NOMO-1 treated with dmso at 0.1 percent for 144 hours (cell line): Measurements from ENCODE around the gene DNAJC5.
"Not testable (repeated sequence)": the region's sequence is repeated elsewhere in the genome, so short reads cannot be mapped to it uniquely, and the experiment has no call there.

Experiments used
- DNase-seq: peaks from one replicate; lab custom pipeline; 2025; ENCODE audit not compliant: unreplicated experiment; lab: John Stamatoyannopoulos, UW

DNAJC5 gene

DNA sequence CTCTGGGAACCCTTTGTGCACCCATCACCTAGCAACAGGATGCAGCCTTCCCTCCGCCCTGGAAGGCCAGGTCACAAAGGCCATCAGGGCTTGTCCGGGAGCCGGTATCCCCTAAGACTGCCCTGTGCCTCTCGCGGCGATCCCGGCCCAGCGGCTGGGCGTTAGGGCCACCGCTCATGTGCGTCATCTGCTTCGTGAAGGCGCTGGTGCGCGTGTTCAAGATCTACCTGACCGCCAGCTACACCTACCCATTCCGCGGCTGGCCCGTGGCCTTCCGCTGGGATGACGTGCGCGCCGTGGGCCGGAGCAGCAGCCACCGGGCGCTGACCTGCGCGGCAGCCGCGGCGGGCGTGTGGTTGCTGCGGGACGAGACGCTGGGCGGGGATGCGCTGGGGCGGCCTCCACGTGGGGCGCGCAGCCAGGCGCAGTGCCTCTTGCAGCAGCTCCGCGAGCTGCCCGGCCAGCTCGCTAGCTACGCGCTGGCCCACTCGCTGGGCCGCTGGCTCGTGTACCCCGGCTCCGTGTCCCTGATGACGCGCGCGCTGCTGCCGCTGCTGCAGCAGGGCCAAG is 33.5 kb upstream of the DNAJC5 start, which contains the start of gene ABHD16B:
Gene ABHD16B, plus strand, starts transcription at position 134 of the 570 bp plus-strand sequence. Its CDS starts 43 bp downstream, at position 177.
- no peak for DNase-seq

DNA sequence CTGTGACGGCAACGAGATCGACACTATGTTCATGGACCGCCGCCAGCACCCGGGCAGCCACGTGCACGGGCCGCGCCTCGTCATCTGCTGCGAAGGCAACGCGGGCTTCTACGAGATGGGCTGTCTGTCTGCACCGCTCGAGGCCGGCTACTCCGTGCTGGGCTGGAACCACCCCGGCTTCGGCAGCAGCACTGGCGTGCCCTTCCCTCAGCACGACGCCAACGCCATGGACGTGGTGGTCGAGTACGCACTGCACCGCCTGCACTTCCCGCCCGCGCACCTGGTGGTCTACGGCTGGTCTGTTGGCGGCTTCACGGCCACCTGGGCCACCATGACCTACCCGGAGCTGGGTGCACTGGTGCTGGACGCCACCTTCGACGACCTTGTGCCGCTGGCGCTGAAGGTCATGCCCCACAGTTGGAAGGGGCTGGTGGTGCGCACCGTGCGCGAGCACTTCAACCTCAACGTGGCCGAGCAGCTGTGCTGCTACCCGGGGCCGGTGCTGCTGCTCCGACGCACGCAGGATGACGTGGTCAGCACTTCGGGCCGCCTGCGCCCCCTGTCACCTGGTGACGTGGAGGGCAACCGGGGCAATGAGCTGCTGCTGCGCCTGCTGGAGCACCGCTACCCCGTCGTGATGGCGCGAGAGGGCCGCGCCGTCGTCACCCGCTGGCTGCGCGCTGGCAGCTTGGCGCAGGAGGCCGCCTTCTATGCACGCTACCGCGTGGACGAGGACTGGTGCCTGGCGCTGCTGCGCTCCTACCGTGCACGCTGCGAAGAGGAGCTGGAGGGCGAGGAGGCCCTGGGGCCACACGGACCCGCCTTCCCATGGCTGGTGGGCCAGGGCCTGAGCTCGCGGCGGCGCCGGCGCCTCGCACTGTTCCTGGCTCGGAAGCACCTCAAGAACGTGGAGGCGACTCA is 32.7 kb upstream of the DNAJC5 start:
- no peak for DNase-seq

DNA sequence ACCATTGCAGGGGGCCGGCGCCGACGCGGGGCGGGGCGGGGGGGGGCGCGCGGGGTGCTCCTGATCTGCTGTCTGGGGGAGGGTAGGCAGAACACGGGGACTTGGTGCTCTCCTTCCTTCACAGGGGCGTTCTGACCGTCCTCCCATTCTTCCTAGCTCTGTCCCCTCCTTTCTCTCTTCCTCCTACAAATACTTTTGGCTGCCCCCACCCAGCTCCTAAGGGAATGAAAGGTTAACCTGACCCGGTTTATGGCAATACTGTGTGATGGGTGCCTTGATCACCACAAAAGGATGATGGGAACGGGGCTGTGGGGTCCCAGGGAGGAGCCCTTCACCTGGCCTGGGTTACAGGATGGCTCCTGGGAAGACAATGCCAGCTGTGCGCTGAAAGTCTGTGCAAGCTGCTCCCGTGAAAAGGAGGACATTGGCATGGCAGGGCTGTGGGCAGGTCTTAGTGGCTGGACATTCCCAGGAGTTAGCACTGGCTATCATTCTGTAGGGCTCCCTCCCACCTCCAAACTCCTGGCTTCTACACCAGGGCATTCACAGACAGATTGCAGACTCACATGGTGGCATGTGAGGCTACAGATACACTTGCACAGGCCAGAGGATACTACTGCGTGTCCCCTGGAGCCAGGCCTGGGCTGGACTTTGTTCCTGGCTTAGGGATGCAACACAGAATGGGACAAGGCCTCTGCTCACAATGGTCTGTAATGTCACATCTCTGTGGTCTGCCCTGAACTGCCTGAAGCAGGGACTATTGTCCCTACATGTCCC is 31.7 kb upstream of the DNAJC5 start:
- DNase-seq: no peak

DNA sequence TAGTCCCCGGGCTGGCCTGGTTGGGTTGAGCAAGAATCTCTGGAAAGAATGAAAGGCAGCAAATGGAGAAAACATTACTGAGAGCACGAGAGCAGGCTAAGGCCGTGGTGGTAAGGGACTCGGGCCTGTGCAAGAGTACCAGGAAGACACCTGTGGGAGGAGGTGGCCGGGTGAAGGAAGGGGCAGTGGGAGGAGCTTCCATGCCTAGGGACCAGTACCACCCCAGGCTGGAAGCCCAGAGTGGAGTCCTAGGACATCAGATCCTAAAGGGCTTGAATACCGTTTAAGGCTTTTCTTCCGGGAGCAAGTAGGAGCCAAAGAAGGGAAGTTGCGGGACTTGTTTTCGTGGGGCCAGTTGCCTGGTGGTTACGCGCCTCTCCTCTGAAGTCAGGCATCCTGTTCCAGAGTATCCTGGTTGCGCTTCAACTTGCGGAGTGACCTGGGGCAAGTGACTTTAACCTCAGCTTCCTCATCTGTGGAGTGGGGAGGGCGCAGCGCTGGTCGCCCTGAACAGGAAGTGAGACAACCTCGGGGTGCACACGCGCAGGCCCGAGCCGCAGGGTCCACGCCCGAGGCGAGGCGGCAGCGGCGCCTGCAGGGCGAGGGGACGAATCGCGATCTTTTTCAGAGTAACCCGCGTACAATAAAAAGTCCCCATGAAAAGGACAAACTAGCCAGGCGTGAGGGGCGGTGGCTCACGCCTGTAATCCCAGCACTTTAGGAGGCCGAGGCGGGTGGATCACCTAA is 31.0 kb upstream of the DNAJC5 start:
- DNase-seq: peak; percentile 98

DNA sequence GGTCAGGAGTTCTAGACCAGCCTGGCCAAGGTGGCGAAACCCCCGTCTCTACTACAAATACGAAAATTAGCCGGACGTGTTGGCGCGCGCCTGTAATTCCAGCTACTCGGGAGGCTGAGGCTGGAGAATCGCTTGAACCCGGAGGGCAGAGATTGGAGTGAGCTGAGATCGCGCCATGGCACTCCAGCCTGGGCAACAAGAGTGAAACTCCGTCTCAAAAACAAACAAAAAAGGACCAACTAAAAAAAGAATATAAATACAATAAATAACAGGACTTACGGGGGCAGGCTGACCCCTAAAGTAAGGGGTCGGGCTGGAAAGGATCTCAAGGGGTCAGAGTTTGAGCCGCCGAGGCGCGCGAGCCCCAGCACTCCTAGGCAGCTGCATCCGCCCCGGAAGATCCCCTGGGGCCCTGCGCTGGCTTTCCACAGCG is 30.4 kb upstream of the DNAJC5 start:
- no peak for DNase-seq

DNA sequence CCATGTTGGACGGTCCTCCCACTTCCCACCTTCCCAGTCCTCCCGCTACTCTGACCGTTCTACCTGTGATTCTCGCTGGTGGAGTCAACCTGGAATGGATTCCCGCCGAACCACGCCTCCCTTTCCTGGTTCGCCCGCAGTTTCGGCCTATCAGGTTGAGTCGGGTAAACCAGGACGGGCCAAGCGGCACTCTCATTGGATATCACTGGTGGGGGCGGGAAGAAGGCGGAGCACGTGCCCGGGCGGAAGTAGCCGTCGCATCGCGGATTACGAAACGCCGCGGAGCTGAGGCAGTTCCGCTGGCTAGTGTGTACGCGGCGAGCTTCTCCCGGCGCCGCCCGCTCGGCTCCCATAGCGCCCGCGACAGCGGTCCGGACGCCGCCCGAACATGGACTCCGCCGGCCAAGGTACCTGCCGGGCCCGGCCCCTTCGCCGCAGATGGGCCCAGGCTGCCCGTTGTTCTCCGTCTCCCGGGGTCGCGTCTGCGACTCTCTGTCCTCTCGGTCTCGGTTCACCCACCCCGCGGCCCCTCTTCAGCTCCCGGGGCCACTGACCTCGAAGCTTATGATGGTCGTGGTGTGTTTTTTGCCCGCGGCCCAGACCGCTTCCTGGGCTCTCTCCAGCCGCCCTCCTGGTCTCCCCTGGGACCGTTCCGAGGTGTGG is 29.8 kb upstream of the DNAJC5 start, which contains the start of gene TPD52L2:
Gene TPD52L2, plus strand, starts transcription at position 293 of the 663 bp plus-strand sequence. Its CDS starts 96 bp downstream, at position 389.
- peak; percentile 96 for DNase-seq

DNA sequence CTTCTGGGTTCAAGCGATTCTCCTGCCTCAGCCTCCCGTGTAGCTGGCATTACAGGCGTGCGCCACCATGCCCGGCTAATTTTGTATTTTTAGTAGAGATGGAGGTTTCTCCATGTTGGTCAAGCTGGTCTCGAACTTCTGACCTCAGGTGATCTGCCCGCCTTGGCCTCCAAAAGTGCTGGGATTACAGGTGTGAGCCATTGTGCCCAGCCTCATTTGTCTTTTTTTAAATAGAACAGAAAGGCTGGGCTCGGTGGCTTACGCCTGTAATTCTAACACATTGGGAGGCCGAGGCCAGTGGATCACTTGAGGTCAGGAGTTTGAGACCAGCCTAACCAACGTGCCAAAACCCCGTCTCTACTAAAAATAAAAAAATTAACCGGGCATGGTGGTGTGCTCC is 27.9 kb upstream of the DNAJC5 start:
- DNase-seq: not testable (repeated sequence)

DNA sequence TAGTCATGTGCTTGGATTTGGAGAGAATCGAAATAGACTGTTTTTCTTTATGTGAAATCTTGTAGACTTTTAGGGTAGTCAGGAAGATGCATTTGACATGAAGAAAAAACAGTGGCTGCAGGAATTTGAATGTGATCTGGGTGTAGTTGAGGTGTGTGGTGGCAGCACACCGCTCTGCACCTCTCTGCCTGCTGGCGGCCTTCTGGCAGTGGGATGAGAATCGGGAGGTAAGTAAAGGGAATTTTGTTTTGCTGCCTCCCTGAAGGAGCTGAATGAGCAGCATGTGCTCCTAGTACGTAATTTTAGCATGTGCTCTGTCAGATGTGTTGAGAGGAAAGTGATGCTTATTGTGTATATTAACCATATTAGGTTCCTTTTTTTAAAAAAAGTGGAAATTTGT is 26.7 kb upstream of the DNAJC5 start:
- no peak for DNase-seq

DNA sequence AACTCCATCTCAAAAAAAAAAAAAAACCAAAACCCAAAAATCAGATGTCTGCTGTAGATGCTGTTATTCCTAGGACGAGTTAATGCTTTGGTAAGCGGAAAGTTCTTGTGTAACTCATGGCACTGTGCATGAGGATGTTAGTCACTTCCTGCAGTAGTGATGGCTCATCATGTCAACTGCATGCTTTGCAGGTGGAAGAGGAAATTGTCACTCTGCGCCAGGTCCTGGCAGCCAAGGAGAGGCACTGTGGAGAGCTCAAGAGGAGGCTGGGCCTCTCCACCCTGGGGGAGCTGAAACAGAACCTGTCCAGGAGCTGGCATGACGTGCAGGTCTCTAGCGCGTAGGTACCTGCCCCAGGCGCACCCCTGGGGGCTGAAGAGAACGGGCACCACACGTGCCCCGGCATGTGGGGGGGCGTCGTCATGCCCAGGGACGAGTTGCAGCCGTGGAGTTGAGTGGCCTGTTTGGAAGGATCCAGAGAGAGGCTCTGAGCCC is 21.4 kb upstream of the DNAJC5 start:
- DNase-seq: peak; percentile 87

DNA sequence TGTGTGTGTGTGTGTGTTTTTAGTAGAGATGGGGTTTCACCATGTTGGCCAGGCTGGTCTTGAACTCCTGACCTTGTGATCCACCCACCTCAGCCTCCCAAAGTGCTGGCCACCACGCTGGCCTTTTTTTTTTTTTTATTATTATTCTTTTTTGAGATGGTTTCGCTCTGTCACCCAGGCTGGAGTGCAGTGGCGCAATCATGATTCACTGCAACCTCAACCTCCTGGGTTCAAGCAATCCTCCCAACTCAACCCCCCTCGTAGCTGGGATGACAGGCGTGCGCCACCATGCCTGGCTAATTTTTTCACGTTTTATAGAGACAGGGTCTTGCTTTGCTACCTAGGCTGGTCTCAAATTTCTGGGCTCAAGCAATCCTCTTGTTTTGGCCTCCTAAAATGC is 20.7 kb upstream of the DNAJC5 start:
- not testable (repeated sequence) for DNase-seq

DNA sequence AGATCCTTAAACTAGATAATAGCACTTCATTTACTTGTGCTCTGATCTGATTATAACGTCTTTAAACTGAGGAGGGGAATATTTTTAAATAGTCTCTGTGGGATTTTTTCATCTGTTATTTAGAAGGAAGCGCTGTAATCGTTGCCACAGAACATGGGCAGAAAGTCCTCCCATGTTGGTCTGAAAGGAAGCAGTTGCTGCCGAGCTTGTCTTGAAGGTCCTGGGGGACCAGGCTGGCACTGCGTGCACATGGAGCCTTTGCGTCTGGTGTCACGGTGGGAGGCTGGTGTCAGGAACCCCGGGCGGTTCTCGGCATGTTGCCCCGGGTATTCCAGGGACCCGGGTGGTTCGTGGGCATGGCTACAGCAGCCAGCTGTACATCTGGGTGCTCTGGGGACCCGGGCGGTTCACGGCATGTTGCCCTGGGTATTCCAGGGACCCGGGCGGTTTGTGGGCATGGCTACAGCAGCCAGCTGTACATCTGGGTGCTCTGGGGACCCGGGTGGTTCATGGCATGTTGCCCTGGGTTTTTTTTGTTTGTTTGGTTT is 18.4 kb upstream of the DNAJC5 start:
- DNase-seq: no peak

DNA sequence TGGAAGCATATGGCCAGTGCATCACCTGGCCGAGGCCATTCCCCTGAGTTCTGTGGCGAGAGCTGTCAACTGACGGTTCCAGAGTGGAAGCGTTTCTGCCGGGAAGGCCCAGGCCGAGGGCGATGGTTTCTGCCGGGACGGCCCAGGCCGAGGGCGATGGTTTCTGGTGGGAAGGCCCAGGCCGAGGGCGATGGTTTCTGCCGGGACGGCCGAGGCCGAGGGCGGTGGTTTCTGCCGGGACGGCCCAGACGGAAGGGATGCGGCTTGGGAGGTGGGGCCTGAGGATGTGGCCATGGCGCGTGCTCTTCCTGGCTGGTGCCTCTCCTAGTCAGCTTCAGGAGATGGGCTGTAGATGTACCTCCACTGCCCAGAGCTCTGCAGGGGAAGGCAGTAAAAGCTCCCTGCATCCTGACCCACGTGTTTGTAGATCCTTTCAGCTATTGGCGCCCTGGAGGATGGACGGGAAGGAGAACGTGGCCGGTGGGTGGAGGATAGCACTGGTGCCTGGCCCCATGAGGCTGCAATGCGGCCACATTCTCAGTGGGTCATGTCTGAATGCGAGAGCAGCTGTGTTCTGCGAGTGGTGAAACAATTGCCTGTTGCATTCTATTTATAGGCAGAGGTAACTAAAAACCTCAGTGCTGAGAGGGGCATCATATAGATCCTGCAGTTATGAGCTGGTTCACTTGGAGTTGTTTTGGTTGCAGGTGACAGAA is 17.0 kb upstream of the DNAJC5 start:
- no peak for DNase-seq

DNA sequence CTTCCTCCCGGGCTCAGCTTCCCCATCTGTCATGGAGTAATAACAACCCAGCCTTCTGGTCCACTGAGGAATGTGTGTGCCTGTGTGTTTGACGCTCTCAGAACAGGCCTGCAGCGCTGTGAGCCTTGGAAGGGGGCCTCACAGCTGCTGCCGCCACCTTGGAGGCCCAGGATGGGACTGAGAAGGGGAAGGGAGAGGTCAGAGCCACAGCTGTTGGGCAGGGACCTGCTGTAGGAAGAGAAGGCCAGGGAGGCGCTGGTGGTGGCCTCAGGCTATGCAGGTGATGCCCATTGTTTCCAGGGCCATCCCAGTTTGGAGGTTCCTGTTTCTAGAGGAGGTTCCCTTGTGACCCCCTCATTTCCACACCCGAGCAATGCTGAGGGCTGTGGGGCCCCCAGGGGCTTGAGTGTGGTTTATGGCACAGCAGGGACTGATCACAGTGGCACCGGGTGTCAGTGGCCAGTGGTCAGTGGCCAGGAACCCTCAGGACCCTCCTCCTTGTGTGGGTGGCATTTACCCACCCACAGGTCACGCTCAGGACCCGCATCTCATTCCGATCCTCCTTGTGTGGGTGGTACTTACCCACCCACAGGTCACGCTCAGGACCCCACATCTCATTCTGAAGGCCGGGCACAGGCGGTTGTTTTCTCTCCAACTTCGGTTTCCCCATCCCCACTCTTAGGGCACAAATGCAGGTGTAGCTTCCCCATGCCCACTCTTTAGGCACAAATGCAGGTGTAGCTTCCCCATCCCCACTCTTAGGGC is 15.8 kb upstream of the DNAJC5 start:
- no peak for DNase-seq

DNA sequence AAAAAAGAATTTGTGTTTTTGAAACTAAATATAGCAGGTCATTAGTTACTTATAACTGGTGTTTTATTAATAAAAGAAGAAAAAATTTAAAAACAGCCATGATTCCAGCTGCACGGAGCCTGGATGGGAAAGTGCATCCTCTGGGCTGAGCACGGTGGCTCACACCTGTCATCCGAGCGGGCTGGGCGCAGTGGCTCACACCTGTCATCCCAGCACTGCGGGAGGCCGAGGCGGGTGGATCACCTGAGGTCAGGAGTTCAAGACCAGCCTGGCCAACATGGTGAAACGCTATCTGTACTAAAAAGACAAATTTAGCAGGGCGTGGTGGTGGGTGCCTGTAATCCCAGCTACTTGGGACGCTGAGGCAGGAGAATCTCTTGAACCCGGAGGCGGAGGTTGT is 14.0 kb upstream of the DNAJC5 start:
- not testable (repeated sequence) for DNase-seq

DNA sequence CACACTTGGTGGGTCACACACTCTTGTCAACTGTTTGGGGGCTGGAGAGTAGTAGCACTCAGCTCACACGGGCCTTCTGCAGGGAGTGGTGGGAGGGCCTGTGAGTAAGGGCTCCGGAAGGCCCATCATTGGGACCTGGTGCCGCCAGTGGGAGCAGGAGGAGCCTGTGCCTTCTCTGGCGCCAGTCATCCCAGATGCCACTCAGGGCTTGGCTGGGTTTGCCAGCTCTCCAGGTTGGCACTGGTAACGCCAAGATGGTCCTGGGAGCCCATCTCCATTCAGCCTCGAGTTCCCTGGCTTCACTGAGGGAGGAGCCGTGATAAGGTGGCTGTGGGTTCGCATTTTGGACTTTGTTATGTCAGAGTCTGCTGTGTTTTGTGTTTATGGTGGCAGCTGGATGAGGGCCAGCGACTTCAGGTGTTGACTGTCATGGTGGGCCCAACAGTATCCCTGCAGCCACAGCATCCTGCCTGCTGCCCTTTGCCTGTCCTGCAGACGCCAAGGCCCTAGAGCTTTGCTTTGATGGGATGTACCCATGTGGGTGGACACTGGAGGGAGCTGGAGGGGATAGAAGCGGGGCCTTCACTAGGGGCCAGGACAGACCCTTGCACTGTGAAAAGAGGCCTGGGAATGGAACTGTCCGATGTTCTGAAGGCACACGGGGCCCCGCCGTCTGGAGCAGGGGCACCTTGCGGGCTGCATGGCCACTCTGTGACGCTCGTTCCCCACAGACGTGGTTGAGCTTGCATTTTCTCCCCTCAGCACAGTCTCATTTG is 13.3 kb upstream of the DNAJC5 start:
- DNase-seq: no peak

DNA sequence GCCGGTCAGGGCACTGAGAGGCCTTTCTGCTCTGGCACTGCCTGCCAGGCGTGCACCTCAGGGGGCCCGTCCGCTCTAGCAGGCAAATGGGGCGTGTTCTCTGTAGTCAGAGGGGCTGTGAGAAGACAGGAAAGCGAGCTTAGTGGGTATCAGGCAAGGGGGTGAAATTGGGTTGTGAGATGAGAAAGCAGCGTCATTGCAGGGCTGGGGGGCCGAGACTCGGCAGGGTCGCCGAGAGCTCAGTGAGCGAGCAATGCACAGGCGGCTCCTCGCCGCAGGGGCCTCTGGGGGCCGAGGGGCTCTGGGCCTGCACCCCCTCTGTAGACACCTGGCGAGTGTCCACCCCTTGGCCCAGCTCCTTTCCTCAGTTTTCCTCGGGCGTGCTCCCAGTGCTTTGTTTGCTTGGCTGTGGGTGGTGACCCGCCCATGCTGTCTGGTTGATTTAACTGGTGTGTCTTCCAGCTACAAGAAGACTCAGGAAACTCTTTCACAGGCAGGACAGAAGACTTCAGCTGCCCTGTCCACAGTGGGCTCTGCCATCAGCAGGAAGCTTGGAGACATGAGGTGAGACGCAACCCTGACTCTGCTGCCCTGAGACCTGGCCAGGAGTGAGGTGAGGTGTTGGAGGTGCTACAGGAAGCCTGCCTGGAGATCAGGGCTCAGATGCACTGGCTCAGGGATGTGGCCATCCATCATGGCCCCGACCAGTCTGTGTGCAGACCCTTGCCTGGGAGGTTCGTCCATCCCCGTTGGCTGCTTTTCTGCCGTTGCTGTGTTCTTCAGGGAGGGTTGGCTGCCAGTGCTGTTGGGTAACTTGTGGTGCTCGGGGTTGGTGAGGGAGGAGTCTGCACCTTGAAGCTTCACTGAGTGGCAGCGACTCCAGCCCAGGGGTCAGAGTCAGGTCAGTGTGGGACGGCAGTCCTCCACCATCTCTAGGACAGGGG is 12.4 kb upstream of the DNAJC5 start:
- DNase-seq: no peak
